Neural cell (in vitro differentiated cells): ENCODE data around the gene PCDH9. TPM values are rescaled to one million over a fixed set of nuclear protein-coding genes. Genes with fewer than 3 reads are reported as not detected.

Source experiments
- H2AFZ ChIP-seq: fragments of 200-600, 300-800 bp; sonication (generic), shearing (Covaris generic); 2 replicates; pipeline ENCODE4 v1.6.0; 2014; ENCODE audit warnings: low read depth, mild to moderate bottlenecking, antibody characterized with exemption, low read length, moderate library complexity
- H3F3A ChIP-seq: fragments of 200-600 bp; shearing (Covaris generic); 2 replicates; pipeline ENCODE4 v1.6.1; 2016; ENCODE audit warnings: mild to moderate bottlenecking, moderate library complexity, mixed read lengths, antibody characterized with exemption, low read length; ENCODE audit not compliant: insufficient read depth, poor library complexity, severe bottlenecking
- H3K27ac ChIP-seq: fragments of 200-600, 300-800 bp; sonication (generic), shearing (Covaris generic); 2 replicates; pipeline ENCODE4 v1.5.1; 2014; ENCODE audit warnings: mild to moderate bottlenecking, low read length, moderate library complexity
- H3K27me3 ChIP-seq: fragments of 300-800, 200-600 bp; sonication (generic), shearing (Covaris generic); 2 replicates; pipeline ENCODE4 v1.6.0; 2014; ENCODE audit warnings: mild to moderate bottlenecking, low read depth, low read length, moderate library complexity; ENCODE audit not compliant: insufficient read depth
- H3K36me3 ChIP-seq: fragments of 300-800, 200-600 bp; sonication (generic), shearing (Covaris generic); 2 replicates; pipeline ENCODE4 v1.5.1; 2014; ENCODE audit warnings: mild to moderate bottlenecking, antibody characterized with exemption, low read length, moderate library complexity; ENCODE audit not compliant: insufficient read depth
- H3K4me2 ChIP-seq: fragments of 300-800, 200-600 bp; sonication (generic), shearing (Covaris generic); 2 replicates; pipeline ENCODE4 v1.6.0; 2014; ENCODE audit warnings: mild to moderate bottlenecking, low read length
- H3K4me3 ChIP-seq: fragments of 300-800, 200-600 bp; sonication (generic), shearing (Covaris generic); 2 replicates; pipeline ENCODE4 v1.5.1; 2014; ENCODE audit warnings: mild to moderate bottlenecking, low read length, moderate library complexity
- H3K79me2 ChIP-seq: fragments of 200-600 bp; shearing (Covaris generic); replicated peaks from 2 replicates; pipeline ENCODE4 v1.6.0; 2014; ENCODE audit warnings: mild to moderate bottlenecking, low read length, moderate library complexity; ENCODE audit not compliant: insufficient read depth
- H3K9ac ChIP-seq: fragments of 300-800, 200-600 bp; sonication (generic), shearing (Covaris generic); 2 replicates; pipeline ENCODE4 v1.6.1; 2016; ENCODE audit warnings: mild to moderate bottlenecking, low read length, mixed read lengths
- H3K9me2 ChIP-seq: fragments of 200-600 bp; shearing (Covaris generic); 2 replicates; pipeline ENCODE4 v1.6.1; 2016; ENCODE audit warnings: mild to moderate bottlenecking, low read length, mixed read lengths; ENCODE audit not compliant: insufficient read depth
- H3K9me3 ChIP-seq: fragments of 200-600, 300-800 bp; sonication (generic), shearing (Covaris generic); 2 replicates; pipeline ENCODE4 v1.6.1; 2016; ENCODE audit warnings: mild to moderate bottlenecking, mixed run types, low read length, moderate library complexity, mixed read lengths
- H4K20me1 ChIP-seq: fragments of 200-600 bp; shearing (Covaris generic); 2 replicates; pipeline ENCODE4 v1.6.1; 2016; ENCODE audit warnings: mild to moderate bottlenecking, mixed run types; ENCODE audit not compliant: insufficient read depth
- EP300 ChIP-seq: fragments of 450-650 bp; conservative IDR thresholded peaks from 2 replicates; pipeline ENCODE4 v1.6.1; 2014; ENCODE audit warnings: antibody characterized with exemption, mild to moderate bottlenecking, moderate library complexity; ENCODE audit not compliant: poor library complexity, severe bottlenecking
- EZH2 ChIP-seq: fragments of 200-600, 300-800 bp; shearing (Covaris generic), sonication (generic); IDR thresholded peaks from 2 replicates; pipeline ENCODE4 v1.6.1; 2014; ENCODE audit warnings: antibody characterized with exemption, low read length, borderline replicate concordance, mild to moderate bottlenecking; ENCODE audit not compliant: insufficient read depth, poor library complexity, severe bottlenecking
- MXI1 ChIP-seq: fragments of 450-650 bp; conservative IDR thresholded peaks from 2 replicates; pipeline ENCODE4 v1.6.1; 2014; ENCODE audit warnings: antibody characterized with exemption, mild to moderate bottlenecking; ENCODE audit not compliant: poor library complexity, severe bottlenecking
- POLR2AphosphoS5 ChIP-seq: IDR thresholded peaks from 2 replicates; pipeline ENCODE4 v1.6.1; 2012
- RAD21 ChIP-seq: fragments of 450-650 bp; conservative IDR thresholded peaks from 2 replicates; pipeline ENCODE4 v1.6.1; 2014; ENCODE audit warnings: antibody characterized with exemption, mild to moderate bottlenecking, moderate library complexity
- SMC3 ChIP-seq: fragments of 450-650 bp; conservative IDR thresholded peaks from 2 replicates; pipeline ENCODE4 v1.6.1; 2014; ENCODE audit warnings: antibody characterized with exemption, mild to moderate bottlenecking, moderate library complexity; ENCODE audit not compliant: poor library complexity
- TAF1 ChIP-seq: IDR thresholded peaks from 2 replicates; pipeline ENCODE4 v1.6.1; 2012; ENCODE audit warnings: low read depth
- polyA plus RNA-seq: library from polyadenylated mRNA; depleted of rRNA; stranded (reverse); fragments of >200 nt; gene quantifications from 2 replicates; pipeline ENCODE4 v1.2.3, GENCODE V29; 2014
- TF ChIP-seq, protein P1 (sequence below): fragments of 450-650 bp; IDR thresholded peaks from 2 replicates; pipeline ENCODE4 v1.5.1; 2014; ENCODE audit warnings: antibody characterized with exemption, mild to moderate bottlenecking, moderate library complexity; ENCODE audit not compliant: poor library complexity, severe bottlenecking
- TF ChIP-seq, protein P2 (sequence below): IDR thresholded peaks from 2 replicates; pipeline ENCODE4 v1.6.1; 2012; ENCODE audit warnings: borderline replicate concordance

Gene PCDH9
- polyA plus RNA-seq, 1 donor from 2014 or later = 4.6 TPM

DNA sequence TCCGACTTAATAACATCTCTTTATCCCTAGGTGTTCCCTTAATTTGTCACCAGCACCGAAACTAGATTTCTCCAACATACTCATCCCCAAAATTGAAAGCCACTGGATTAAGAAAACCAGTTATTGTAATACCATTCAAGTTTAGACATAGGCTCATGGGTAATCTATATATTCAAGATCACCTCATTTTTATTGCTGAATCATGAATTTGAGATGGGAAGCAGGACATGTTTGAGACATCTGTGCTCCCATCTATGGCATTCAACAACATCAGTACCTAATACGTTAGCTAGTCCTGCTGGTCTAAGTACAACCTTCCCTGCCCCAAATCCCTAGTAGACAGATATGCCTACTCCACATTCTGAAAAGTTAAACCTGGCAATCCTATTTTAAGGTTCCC lies 820.6 kb downstream of the PCDH9 start:
- H3K27ac ChIP-seq = no peak overlapping the region
- no peaks in the 10 kb centered on the region for H3F3A ChIP-seq
- no peak overlapping the region for H3K9ac ChIP-seq
- no peaks in the 10 kb centered on the region for H3K27me3 ChIP-seq
- no peaks in the 10 kb centered on the region for H3K79me2 ChIP-seq
- no peaks in the 10 kb centered on the region for H3K9me3 ChIP-seq
- no peaks in the 10 kb centered on the region for H3K9me2 ChIP-seq
- no peaks in the 10 kb centered on the region for H3K36me3 ChIP-seq
- H3K4me3 ChIP-seq = no peak overlapping the region
- no peak for TF ChIP-seq MXI1
- no peak for TF ChIP-seq SMC3
- TF ChIP-seq, protein P1, sequence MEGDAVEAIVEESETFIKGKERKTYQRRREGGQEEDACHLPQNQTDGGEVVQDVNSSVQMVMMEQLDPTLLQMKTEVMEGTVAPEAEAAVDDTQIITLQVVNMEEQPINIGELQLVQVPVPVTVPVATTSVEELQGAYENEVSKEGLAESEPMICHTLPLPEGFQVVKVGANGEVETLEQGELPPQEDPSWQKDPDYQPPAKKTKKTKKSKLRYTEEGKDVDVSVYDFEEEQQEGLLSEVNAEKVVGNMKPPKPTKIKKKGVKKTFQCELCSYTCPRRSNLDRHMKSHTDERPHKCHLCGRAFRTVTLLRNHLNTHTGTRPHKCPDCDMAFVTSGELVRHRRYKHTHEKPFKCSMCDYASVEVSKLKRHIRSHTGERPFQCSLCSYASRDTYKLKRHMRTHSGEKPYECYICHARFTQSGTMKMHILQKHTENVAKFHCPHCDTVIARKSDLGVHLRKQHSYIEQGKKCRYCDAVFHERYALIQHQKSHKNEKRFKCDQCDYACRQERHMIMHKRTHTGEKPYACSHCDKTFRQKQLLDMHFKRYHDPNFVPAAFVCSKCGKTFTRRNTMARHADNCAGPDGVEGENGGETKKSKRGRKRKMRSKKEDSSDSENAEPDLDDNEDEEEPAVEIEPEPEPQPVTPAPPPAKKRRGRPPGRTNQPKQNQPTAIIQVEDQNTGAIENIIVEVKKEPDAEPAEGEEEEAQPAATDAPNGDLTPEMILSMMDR = no peak
- TF ChIP-seq, protein P2, sequence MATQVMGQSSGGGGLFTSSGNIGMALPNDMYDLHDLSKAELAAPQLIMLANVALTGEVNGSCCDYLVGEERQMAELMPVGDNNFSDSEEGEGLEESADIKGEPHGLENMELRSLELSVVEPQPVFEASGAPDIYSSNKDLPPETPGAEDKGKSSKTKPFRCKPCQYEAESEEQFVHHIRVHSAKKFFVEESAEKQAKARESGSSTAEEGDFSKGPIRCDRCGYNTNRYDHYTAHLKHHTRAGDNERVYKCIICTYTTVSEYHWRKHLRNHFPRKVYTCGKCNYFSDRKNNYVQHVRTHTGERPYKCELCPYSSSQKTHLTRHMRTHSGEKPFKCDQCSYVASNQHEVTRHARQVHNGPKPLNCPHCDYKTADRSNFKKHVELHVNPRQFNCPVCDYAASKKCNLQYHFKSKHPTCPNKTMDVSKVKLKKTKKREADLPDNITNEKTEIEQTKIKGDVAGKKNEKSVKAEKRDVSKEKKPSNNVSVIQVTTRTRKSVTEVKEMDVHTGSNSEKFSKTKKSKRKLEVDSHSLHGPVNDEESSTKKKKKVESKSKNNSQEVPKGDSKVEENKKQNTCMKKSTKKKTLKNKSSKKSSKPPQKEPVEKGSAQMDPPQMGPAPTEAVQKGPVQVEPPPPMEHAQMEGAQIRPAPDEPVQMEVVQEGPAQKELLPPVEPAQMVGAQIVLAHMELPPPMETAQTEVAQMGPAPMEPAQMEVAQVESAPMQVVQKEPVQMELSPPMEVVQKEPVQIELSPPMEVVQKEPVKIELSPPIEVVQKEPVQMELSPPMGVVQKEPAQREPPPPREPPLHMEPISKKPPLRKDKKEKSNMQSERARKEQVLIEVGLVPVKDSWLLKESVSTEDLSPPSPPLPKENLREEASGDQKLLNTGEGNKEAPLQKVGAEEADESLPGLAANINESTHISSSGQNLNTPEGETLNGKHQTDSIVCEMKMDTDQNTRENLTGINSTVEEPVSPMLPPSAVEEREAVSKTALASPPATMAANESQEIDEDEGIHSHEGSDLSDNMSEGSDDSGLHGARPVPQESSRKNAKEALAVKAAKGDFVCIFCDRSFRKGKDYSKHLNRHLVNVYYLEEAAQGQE = no peak
- TF ChIP-seq TAF1 = no peak
- no peak for TF ChIP-seq EZH2
- TF ChIP-seq RAD21 = no peak
- no peak for TF ChIP-seq EP300
- TF ChIP-seq POLR2AphosphoS5 = no peak
- no peaks in the 10 kb centered on the region for H4K20me1 ChIP-seq
- H2AFZ ChIP-seq = no peak overlapping the region
- no peak overlapping the region for H3K4me2 ChIP-seq

DNA sequence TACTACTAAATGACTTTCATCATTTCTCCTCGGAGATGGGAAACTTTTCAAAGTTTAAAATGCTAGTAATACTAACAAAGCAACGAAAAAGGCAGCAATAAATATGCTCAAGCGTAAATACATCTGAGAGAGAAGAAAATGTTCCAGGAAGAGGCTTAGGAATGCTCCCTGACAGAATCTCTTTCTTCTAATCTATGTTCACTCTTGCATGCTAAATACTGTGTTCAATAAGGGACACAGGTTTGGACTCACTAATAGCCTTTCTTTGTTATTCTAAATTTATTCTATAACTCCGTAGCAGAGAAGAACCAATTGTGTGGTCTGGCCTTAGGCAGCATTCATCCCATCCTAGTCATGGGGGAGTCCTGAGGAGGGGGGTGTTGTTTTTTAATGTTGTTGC lies 823.0 kb downstream of the PCDH9 start:
- Histone ChIP-seq H2AFZ (no peak overlapping the region), H3K9ac (no peak overlapping the region), H3K9me2 (no peaks in the 10 kb centered on the region), H3K4me2 (no peak overlapping the region), H3K4me3 (no peak overlapping the region), H3K79me2 (no peaks in the 10 kb centered on the region), H3K9me3 (no peaks in the 10 kb centered on the region), H3K27ac (no peak overlapping the region), H4K20me1 (no peaks in the 10 kb centered on the region), H3K36me3 (no peaks in the 10 kb centered on the region), H3F3A (no peaks in the 10 kb centered on the region), H3K27me3 (no peaks in the 10 kb centered on the region)
- no peak for TF ChIP-seq SMC3
- no peak for TF ChIP-seq MXI1
- no peak for TF ChIP-seq EZH2
- TF ChIP-seq POLR2AphosphoS5 = no peak
